Hepatocyte (in vitro differentiated cells): ENCODE measurements around the gene TRIM34. TPM values are rescaled to one million over a fixed set of nuclear protein-coding genes. Genes with fewer than 3 reads are reported as not detected.

Source experiments
- DNase-seq: peaks from one replicate; pipeline ENCODE4 v3.0.0-alpha.2; 2016; ENCODE audit warnings: low spot score
- H2AFZ ChIP-seq: fragments of 200-600 bp; sonication (generic); 2 replicates; pipeline ENCODE4 v1.6.0; 2016; ENCODE audit warnings: antibody characterized with exemption, mild to moderate bottlenecking
- H3K27ac ChIP-seq: fragments of 200-600 bp; sonication (generic); 2 replicates; pipeline ENCODE4 v1.5.1; 2016; ENCODE audit warnings: mild to moderate bottlenecking
- H3K27me3 ChIP-seq: fragments of 200-600 bp; sonication (generic); 2 replicates; pipeline ENCODE4 v1.6.1; 2016
- H3K36me3 ChIP-seq: fragments of 200-600 bp; sonication (generic); replicated peaks from 2 replicates; pipeline ENCODE4 v1.5.1; 2016; ENCODE audit warnings: low read depth; ENCODE audit not compliant: insufficient read depth
- H3K4me1 ChIP-seq: fragments of 200-600 bp; sonication (generic); 2 replicates; pipeline ENCODE4 v1.5.1; 2016; ENCODE audit warnings: mild to moderate bottlenecking, moderate library complexity; ENCODE audit not compliant: insufficient read depth
- H3K4me2 ChIP-seq: fragments of 200-600 bp; sonication (generic); 2 replicates; pipeline ENCODE4 v1.6.0; 2016
- H3K4me3 ChIP-seq: fragments of 200-600 bp; sonication (generic); 2 replicates; pipeline ENCODE4 v1.5.1; 2016; ENCODE audit warnings: mild to moderate bottlenecking
- H3K79me2 ChIP-seq: fragments of 200-600 bp; sonication (generic); 2 replicates; pipeline ENCODE4 v1.6.0; 2017; ENCODE audit warnings: mild to moderate bottlenecking
- H3K9me2 ChIP-seq: fragments of 200-600 bp; sonication (generic); replicated peaks from 2 replicates; pipeline ENCODE4 v1.6.0; 2017; ENCODE audit warnings: mild to moderate bottlenecking; ENCODE audit not compliant: insufficient read depth
- H3K9me3 ChIP-seq: fragments of 200-600 bp; sonication (generic); 2 replicates; pipeline ENCODE4 v1.5.1; 2016; ENCODE audit warnings: low read depth, mild to moderate bottlenecking
- H4K20me1 ChIP-seq: fragments of 200-600 bp; sonication (generic); 2 replicates; pipeline ENCODE4 v1.6.0; 2016; ENCODE audit warnings: mild to moderate bottlenecking; ENCODE audit not compliant: insufficient read depth, poor library complexity, severe bottlenecking
- CTCF ChIP-seq: fragments of 200-600 bp; sonication (generic); IDR thresholded peaks from 2 replicates; pipeline ENCODE4 v1.5.1; 2016; ENCODE audit warnings: antibody characterized with exemption, mild to moderate bottlenecking; ENCODE audit not compliant: poor library complexity
- EZH2 ChIP-seq: fragments of 200-600 bp; sonication (generic); IDR thresholded peaks from 2 replicates; pipeline ENCODE4 v1.6.1; 2016; ENCODE audit warnings: antibody characterized with exemption, mild to moderate bottlenecking, borderline replicate concordance
- EZH2phosphoT487 ChIP-seq: fragments of 200-600 bp; sonication (generic); IDR thresholded peaks from one replicate; pipeline ENCODE4 v1.6.1; 2018; ENCODE audit warnings: antibody characterized with exemption, mild to moderate bottlenecking, low read depth, moderate library complexity; ENCODE audit not compliant: unreplicated experiment, severe bottlenecking
- WGBS: methylation state at CpG from one replicate; pipeline ENCODE4 v1.1.6; 2016; ENCODE audit warnings: low lambda C conversion rate; ENCODE audit errors: missing lambda C conversion rate; 5-methylcytosine and 5-hydroxymethylcytosine counted together
- polyA plus RNA-seq: library from polyadenylated mRNA; unstranded; fragments of >200 nt; fragmentation: Nextera tagmentation; extraction: Ambion mirVana; gene quantifications from 2 replicates; pipeline ENCODE4 v1.2.1, GENCODE V29; 2016
- total RNA-seq: library from RNA; depleted of rRNA; stranded (reverse); fragments of >200 nt; gene quantifications from 2 replicates; pipeline ENCODE4 v1.2.3, GENCODE V29; 2014

The TRIM34 gene
- total and polyA plus RNA-seq, 2 experiments from 2014 or later, result 3.6 to 14.6 TPM

DNA sequence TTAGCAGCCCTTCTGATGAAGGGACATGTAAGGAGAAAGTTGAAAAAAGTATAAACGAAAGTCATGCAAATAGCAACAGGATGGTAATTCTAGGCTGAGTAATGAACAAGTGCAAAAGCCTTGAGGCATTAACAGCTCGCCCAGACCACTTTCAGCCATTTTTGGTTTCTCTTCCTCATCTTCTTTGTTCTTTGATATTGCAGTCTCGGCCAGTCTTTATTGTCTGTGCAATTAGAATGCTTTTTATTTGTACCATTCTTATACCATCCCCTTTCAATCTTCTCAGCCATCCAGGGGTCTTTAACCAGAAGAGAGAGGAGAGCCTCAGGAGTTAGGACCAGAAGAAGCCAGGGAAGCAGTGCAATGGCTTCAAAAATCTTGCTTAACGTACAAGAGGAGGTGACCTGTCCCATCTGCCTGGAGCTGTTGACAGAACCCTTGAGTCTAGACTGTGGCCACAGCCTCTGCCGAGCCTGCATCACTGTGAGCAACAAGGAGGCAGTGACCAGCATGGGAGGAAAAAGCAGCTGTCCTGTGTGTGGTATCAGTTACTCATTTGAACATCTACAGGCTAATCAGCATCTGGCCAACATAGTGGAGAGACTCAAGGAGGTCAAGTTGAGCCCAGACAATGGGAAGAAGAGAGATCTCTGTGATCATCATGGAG lies 7.3 kb downstream of the TRIM34 start:
- Histone ChIP-seq H3K36me3 (no peaks in the 10 kb centered on the region), H3K4me2 (no peak overlapping the region), H3K27ac (no peak overlapping the region), H3K9me3 (no peaks in the 10 kb centered on the region), H3K79me2 (no peaks in the 10 kb centered on the region), H3K9me2 (no peaks in the 10 kb centered on the region), H3K4me3 (no peak overlapping the region), H3K27me3 (no peaks in the 10 kb centered on the region), H2AFZ (no peak overlapping the region), H4K20me1 (no peaks in the 10 kb centered on the region), H3K4me1 (no peaks in the 10 kb centered on the region)
- TF ChIP-seq CTCF (no peak), EZH2phosphoT487 (no peak), EZH2 (no peak)
- no peak for DNase-seq
- 79% methylated on average over 5 of the region's 5 CpGs for WGBS

- Histone ChIP-seq H3K4me2 (no peak overlapping the region), H3K9me3 (peaks cover 3% of the 10 kb centered on the region), H3K36me3 (no peaks in the 10 kb centered on the region), H3K27me3 (no peaks in the 10 kb centered on the region), H2AFZ (no peak overlapping the region), H4K20me1 (no peaks in the 10 kb centered on the region), H3K9me2 (no peaks in the 10 kb centered on the region), H3K27ac (no peak overlapping the region), H3K79me2 (no peaks in the 10 kb centered on the region), H3K4me3 (no peak overlapping the region), H3K4me1 (no peaks in the 10 kb centered on the region)
- WGBS, result 76% methylated on average over 1 of the region's 1 CpG
- TF ChIP-seq EZH2phosphoT487 (no peak), EZH2 (no peak), CTCF (no peak)
- no peak for DNase-seq
These were observed 15.2 kb downstream of the TRIM34 start for GRCh38 chr11:5639953-5640352.

GRCh38 chr11:5643585-5643984 lies 18.8 kb downstream of the TRIM34 start:
- H3K27me3 ChIP-seq, result no peaks in the 10 kb centered on the region
- no peak overlapping the region for H3K27ac ChIP-seq
- H4K20me1 ChIP-seq, result no peaks in the 10 kb centered on the region
- no peaks in the 10 kb centered on the region for H3K79me2 ChIP-seq
- no peak overlapping the region for H3K4me3 ChIP-seq
- H3K4me1 ChIP-seq, result no peaks in the 10 kb centered on the region
- peaks cover 3% of the 10 kb centered on the region for H3K9me3 ChIP-seq
- no peaks in the 10 kb centered on the region for H3K9me2 ChIP-seq
- no peak for DNase-seq
- no peaks in the 10 kb centered on the region for H3K36me3 ChIP-seq
- no peak overlapping the region for H2AFZ ChIP-seq
- TF ChIP-seq EZH2phosphoT487, result no peak
- TF ChIP-seq EZH2, result no peak
- no peak for TF ChIP-seq CTCF
- H3K4me2 ChIP-seq, result no peak overlapping the region

- no peak overlapping the region for H2AFZ ChIP-seq
- no peaks in the 10 kb centered on the region for H3K27me3 ChIP-seq
- no peak for TF ChIP-seq EZH2
- no peak for TF ChIP-seq CTCF
- TF ChIP-seq EZH2phosphoT487, result no peak
- no peak overlapping the region for H3K4me2 ChIP-seq
- 92% methylated on average over 3 of the region's 3 CpGs for WGBS
- no peak for DNase-seq
- H3K36me3 ChIP-seq, result no peaks in the 10 kb centered on the region
- H3K4me1 ChIP-seq, result no peaks in the 10 kb centered on the region
- H4K20me1 ChIP-seq, result no peaks in the 10 kb centered on the region
- H3K9me2 ChIP-seq, result no peaks in the 10 kb centered on the region
- H3K9me3 ChIP-seq, result no peaks in the 10 kb centered on the region
- no peak overlapping the region for H3K4me3 ChIP-seq
- H3K27ac ChIP-seq, result no peak overlapping the region
- H3K79me2 ChIP-seq, result no peaks in the 10 kb centered on the region
These were observed 21.3 kb downstream of the TRIM34 start for GRCh38 chr11:5646139-5646538.
